Loucy (cell line): ENCODE results near the gene AHR.

Experiments used
- EZH2phosphoT487 ChIP-seq: fragments of 200-600 bp; IDR thresholded peaks from 2 replicates; pipeline ENCODE4 v1.6.1; 2018; ENCODE audit warnings: antibody characterized with exemption, mild to moderate bottlenecking, moderate library complexity, borderline replicate concordance
- TF ChIP-seq, protein P1 (sequence below): fragments of 200-600 bp; sonication (generic); conservative IDR thresholded peaks from 2 replicates; pipeline ENCODE4 v1.5.1; 2014; ENCODE audit warnings: mild to moderate bottlenecking, antibody characterized with exemption, low read length

DNA sequence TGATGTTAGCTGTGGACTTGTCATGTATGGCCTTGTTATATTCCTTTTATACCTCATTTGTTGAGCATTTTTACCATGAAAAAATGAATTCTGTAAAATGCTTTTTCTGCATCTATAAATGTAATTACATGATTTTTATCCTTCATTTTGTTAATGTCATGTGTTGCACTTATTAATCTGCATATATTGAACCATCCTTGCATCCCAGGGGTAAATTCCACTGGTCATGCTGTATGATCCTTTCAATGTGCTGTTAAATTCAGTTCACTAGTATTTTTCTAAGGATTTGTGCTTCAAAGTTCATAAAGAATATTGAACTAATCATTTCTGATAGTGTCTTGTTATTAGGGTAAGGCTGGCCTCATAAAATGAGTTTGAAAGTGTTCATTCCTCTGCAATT lies 31.9 kb upstream of the AHR start:
- no peak for TF ChIP-seq EZH2phosphoT487
- TF ChIP-seq, protein P1, sequence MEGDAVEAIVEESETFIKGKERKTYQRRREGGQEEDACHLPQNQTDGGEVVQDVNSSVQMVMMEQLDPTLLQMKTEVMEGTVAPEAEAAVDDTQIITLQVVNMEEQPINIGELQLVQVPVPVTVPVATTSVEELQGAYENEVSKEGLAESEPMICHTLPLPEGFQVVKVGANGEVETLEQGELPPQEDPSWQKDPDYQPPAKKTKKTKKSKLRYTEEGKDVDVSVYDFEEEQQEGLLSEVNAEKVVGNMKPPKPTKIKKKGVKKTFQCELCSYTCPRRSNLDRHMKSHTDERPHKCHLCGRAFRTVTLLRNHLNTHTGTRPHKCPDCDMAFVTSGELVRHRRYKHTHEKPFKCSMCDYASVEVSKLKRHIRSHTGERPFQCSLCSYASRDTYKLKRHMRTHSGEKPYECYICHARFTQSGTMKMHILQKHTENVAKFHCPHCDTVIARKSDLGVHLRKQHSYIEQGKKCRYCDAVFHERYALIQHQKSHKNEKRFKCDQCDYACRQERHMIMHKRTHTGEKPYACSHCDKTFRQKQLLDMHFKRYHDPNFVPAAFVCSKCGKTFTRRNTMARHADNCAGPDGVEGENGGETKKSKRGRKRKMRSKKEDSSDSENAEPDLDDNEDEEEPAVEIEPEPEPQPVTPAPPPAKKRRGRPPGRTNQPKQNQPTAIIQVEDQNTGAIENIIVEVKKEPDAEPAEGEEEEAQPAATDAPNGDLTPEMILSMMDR: no peak
